Ovary (tissue), 9 donors: Measurements from ENCODE around the gene TMEM95. TPM values are rescaled to one million over a fixed set of nuclear protein-coding genes. Genes with fewer than 3 reads are reported as not detected.

Experiments used
- DNase-seq, 5 donors: peaks; one replicate each; pipeline ENCODE4 v3.0.0-alpha.2; 2019 to 2020
- H3K27ac ChIP-seq, 2 donors: fragments of 200-600 bp; one replicate each; pipeline versions ENCODE4 v1.5.1 to v1.8.0; 2019 to 2022
- H3K27me3 ChIP-seq: fragments of 200-600 bp; one replicate; pipeline ENCODE4 v1.8.0; 2022
- H3K36me3 ChIP-seq: fragments of 200-600 bp; sonication (generic); one replicate; pipeline ENCODE4 v1.5.1; 2019
- H3K4me1 ChIP-seq: one replicate; pipeline ENCODE4 v1.8.1; 2013; ENCODE audit warnings: mild to moderate bottlenecking, moderate library complexity; ENCODE audit not compliant: insufficient read depth
- H3K4me3 ChIP-seq: fragments of 200-600 bp; sonication (generic); one replicate; pipeline ENCODE4 v1.5.1; 2017
- H3K9me3 ChIP-seq, 2 donors: fragments of 200-600 bp in 1 of 2; sonication (generic) in 1 of 2; one replicate each; pipeline versions ENCODE4 v1.5.1 to v1.8.1; 2013 to 2019; ENCODE audit warnings: mild to moderate bottlenecking in 1 of 2, moderate library complexity in 1 of 2
- EP300 ChIP-seq: sonication (generic); formaldehyde crosslinking; IDR thresholded peaks from one replicate; pipeline ENCODE4 v1.6.1; 2017; ENCODE audit warnings: antibody characterized with exemption
- POLR2A ChIP-seq: fragments of 450-650 bp; IDR thresholded peaks from one replicate; pipeline ENCODE4 v1.6.1; 2017; ENCODE audit warnings: antibody characterized with exemption, mild to moderate bottlenecking, moderate library complexity
- WGBS, 3 donors: extraction: QIAGEN DNeasy Blood & Tissue Kit in 1 of 3; methylation state at CpG; one replicate each; pipeline versions ENCODE4 v1.1.5 to v1.1.7; 2013 to 2017; 5-methylcytosine and 5-hydroxymethylcytosine counted together
- intact Hi-C, 4 donors: fragments of 100-400 bp; cut with DNase I; formaldehyde crosslinking; loops; one replicate each; pipeline versions ENCODE4 v1.11.0 to v1.15.1; 2022 to 2023
- polyA plus RNA-seq, 2 donors: library from polyadenylated mRNA; stranded (reverse); fragments of 200-250 nt in 1 of 2; fragments of 350-450 nt in 1 of 2; fragmentation: Illumina TruSeq in 1 of 2; extraction: RNeasy Lipid Tissue Mini Kit (QIAGEN cat#74804) in 1 of 2; gene quantifications; one replicate each; pipeline ENCODE4 v1.2.3, GENCODE V29; 2013 to 2014
- total RNA-seq, 7 donors: library from RNA; depleted of rRNA in 2 of 7; stranded (reverse); fragments of >200 nt in 2 of 7; fragmentation: NEBNext Ultra II Directional in 3 of 7; extraction: Animal tissue kit (Norgen Biotek cat#: 25700) in 3 of 7; gene quantifications; one replicate each; pipeline versions ENCODE4 v1.1.0 to v1.2.4, GENCODE V29; 2016 to 2023
- TF ChIP-seq, protein P1 (sequence below), 3 donors: fragments of 450-650 bp in 2 of 3; fragments of 200-600 bp in 1 of 3; IDR thresholded peaks; one replicate each; pipeline versions ENCODE4 v1.5.1 to v1.8.0; 2016 to 2022; ENCODE audit warnings: antibody characterized with exemption in 3 of 3, mild to moderate bottlenecking in 1 of 3
- donor health status: DM: no; HTN: no; CAD: no; lungs with moderate emphysema.
- donor health status: DM: no; HTN: no; CAD: no.
- donor health status: Bipolar disorder and iron deficiency.
- donor health status: DM: yes; HTN: yes; CAD: no.
- donor health status: DM: no; HTN: no; CAD: no.
- donor health status: DM: yes; HTN: yes; CAD: no.

The TMEM95 gene
- total and polyA plus RNA-seq, 9 donors: not detected

DNA sequence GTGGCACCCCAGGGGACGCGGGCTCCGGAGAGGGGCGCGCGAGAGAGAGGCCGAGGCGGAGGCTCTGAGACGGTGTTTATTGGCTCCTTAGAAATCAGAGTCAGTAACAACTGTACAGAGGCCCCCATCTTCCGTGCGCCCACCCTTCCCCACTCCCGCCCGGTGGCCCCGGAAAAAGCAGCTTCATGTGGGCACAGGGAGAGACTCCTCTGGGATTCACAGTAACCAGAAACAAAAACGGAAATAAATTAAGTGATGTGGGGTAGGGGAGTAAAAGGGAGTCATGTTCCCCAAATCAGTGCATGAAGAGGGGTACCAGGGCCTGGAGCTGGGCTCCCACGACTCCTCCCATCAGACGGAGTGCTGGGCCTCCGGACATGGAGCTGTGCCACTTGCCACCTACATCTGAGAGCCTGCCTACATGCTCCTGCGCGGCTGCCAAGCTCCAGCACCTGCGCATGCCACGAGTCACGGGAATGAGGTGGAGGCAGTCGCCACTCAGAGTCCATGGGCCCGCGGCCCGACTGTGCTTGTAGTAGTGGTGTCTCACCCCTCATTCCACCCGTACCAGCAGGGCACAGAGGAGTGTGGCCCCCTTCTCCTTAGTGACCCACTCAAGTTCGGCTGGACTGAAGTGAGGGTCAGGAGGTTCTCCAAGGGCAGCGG, 39.3 kb upstream of the TMEM95 start:
- Histone ChIP-seq H3K27ac (peak overlapping the region; percentile 78 to 81), H3K36me3 (no peaks in the 10 kb centered on the region), H3K9me3 (no peaks in the 10 kb centered on the region), H3K4me1 (peaks cover 4% of the 10 kb centered on the region), H3K4me3 (peak overlapping the region; percentile 84), H3K27me3 (no peaks in the 10 kb centered on the region)
- 31 to 35% (median 34%) methylated on average over 30 of the region's 30 CpGs for WGBS, 3 donors
- no peak for TF ChIP-seq POLR2A
- TF ChIP-seq, protein P1, sequence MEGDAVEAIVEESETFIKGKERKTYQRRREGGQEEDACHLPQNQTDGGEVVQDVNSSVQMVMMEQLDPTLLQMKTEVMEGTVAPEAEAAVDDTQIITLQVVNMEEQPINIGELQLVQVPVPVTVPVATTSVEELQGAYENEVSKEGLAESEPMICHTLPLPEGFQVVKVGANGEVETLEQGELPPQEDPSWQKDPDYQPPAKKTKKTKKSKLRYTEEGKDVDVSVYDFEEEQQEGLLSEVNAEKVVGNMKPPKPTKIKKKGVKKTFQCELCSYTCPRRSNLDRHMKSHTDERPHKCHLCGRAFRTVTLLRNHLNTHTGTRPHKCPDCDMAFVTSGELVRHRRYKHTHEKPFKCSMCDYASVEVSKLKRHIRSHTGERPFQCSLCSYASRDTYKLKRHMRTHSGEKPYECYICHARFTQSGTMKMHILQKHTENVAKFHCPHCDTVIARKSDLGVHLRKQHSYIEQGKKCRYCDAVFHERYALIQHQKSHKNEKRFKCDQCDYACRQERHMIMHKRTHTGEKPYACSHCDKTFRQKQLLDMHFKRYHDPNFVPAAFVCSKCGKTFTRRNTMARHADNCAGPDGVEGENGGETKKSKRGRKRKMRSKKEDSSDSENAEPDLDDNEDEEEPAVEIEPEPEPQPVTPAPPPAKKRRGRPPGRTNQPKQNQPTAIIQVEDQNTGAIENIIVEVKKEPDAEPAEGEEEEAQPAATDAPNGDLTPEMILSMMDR (IDR thresholded peaks at IDR 0.05): no peak
- TF ChIP-seq EP300: no peak
- DNase-seq: peak in 2 of 5 donors; percentile 47 to 60
- intact Hi-C loops: no loop called here

DNA sequence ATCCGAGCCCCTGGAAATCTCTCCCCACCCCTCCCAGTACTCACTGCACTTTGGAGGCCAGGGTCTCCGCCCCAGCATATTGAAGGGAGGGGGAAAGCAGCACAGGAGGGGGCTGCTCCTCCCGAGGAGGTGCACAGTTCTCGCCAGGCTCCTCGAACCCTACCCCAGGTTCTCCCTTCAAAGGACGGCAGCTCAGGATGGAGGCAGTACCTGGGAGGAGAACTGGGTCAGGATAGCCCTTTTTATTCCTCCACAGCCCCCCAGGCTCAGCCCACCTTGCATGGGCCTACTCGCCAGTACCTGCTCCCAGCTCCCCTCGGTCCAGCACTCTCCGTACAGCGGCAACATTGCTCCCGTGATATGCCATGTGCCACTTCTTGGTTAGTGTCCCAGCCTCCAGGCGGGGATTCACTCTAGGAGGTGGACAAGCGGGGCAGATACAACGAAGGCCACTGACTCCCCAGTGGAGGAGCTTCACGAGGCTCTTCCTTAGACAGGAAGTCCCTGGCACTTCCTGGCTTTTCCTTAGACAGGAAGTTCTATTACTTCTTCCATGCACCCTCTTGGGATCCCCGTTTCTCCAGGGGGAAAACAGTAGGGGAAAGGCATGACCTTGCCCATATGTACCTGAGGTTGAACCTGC, 37.7 kb upstream of the TMEM95 start:
- intact Hi-C loops: no loop called here
- WGBS, 3 donors: 77 to 82% (median 81%) methylated on average over 15 to 16 of the region's 16 CpGs
- Histone ChIP-seq H3K27me3 (no peaks in the 10 kb centered on the region), H3K9me3 (no peaks in the 10 kb centered on the region), H3K27ac (no peak overlapping the region), H3K36me3 (no peaks in the 10 kb centered on the region), H3K4me1 (peaks cover 4% of the 10 kb centered on the region), H3K4me3 (no peak overlapping the region)
- TF ChIP-seq EP300 (no peak), POLR2A (no peak)
- TF ChIP-seq, protein P1 (IDR thresholded peaks at IDR 0.05): no peak
- DNase-seq: peak in 2 of 5 donors; percentile 17 to 25

DNA sequence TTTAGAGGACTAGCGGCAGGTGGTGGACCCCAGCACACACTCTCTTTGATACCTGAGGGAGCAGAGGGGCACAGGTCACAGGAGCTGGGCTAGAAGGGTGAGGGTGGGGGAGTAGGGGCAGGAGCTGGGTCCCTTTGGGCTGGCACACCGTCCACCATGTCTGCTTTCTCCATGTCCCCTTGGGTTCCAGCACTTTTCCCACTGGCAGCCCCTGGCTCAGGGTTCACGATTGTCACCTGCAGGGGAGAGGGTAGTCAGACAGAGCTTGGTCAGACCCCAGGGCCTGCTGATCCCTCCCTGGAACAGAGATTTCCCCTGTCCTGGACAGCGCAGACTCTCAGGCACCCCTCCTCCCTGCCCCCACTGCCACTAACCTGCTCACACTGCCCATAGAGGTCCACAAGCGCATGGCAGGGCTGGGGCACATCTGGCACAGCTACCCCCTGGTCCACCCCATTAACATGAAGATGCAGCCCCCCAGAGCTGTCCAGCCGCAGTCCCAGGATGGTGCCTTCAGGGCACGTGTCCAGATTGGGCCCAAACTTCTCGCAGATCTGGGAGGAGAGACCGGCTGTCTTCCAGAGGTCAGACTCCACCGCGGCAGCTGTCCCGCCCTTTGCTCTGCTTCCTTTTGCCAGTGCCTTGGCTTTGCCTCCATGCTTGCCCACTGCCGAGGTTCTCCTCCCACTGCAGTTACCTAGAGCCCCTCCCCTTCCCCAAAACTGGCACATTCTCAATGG, 36.7 kb upstream of the TMEM95 start:
- peak in 2 of 5 donors; percentile 21 to 28 for DNase-seq
- intact Hi-C loops: no loop called here
- Histone ChIP-seq H3K27ac (no peak overlapping the region), H3K27me3 (no peaks in the 10 kb centered on the region), H3K9me3 (no peaks in the 10 kb centered on the region), H3K4me3 (no peak overlapping the region), H3K36me3 (no peaks in the 10 kb centered on the region), H3K4me1 (peaks cover 4% of the 10 kb centered on the region)
- 85 to 87% (median 86%) methylated on average over 12 to 13 of the region's 13 CpGs for WGBS, 3 donors
- TF ChIP-seq, protein P1 (IDR thresholded peaks at IDR 0.05): no peak
- TF ChIP-seq EP300: no peak
- no peak for TF ChIP-seq POLR2A

DNA sequence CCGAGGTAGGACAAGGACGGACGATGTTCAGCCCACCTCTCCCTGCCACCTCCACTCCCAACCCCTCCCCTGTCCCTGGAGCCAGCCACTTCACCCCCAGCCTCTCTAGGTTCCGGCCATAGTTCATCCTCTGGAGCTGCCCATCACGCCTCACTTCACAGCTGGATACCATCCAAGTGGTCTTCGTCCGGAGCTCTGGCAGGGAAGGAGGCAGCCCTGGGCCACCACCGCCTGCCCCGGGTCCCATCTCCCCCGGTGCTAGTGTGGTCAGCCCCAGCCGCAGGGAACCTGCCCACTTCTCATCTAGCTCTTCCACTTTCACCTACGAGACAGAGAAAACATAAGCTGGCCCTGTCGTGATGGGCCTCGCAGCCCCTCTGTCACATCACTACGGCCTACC, 33.5 kb upstream of the TMEM95 start:
- DNase-seq: peak in 1 of 5 donors; percentile 22
- Histone ChIP-seq H3K27ac (no peak overlapping the region), H3K27me3 (no peaks in the 10 kb centered on the region), H3K4me1 (no peaks in the 10 kb centered on the region), H3K4me3 (no peak overlapping the region), H3K9me3 (no peaks in the 10 kb centered on the region), H3K36me3 (no peaks in the 10 kb centered on the region)
- intact Hi-C loops: no loop called here
- WGBS, 3 donors: 88 to 90% (median 89%) methylated on average over 15 of the region's 15 CpGs
- TF ChIP-seq POLR2A (no peak), EP300 (no peak)
- TF ChIP-seq, protein P1 (IDR thresholded peaks at IDR 0.05): no peak
